H9 (cell line): ENCODE results near the gene CDH26. TPM values are rescaled to one million over a fixed set of nuclear protein-coding genes. Genes with fewer than 3 reads are reported as not detected.

Experiments used
- DNase-seq: peaks from one replicate; pipeline ENCODE4 v3.0.0-alpha.2; 2017
- H2AFZ ChIP-seq: one replicate; pipeline ENCODE4 v1.6.1; 2013; ENCODE audit warnings: mild to moderate bottlenecking, low read length, control low read depth, moderate library complexity
- H2AK5ac ChIP-seq: 2 replicates; pipeline ENCODE4 v1.6.1; 2013; ENCODE audit warnings: low read length, control low read depth, mixed read lengths; ENCODE audit not compliant: insufficient read length
- H2BK120ac ChIP-seq: one replicate; pipeline ENCODE4 v1.6.1; 2013; ENCODE audit warnings: low read depth, mild to moderate bottlenecking, low read length, control low read depth, inconsistent platforms; ENCODE audit not compliant: poor library complexity, severe bottlenecking
- H2BK12ac ChIP-seq: 2 replicates; pipeline ENCODE4 v1.6.1; 2013; ENCODE audit warnings: low read length, control low read depth, mixed read lengths, low read depth; ENCODE audit not compliant: insufficient read length
- H2BK15ac ChIP-seq: 2 replicates; pipeline ENCODE4 v1.6.1; 2013; ENCODE audit warnings: low read depth, low read length, control low read depth
- H2BK20ac ChIP-seq: one replicate; pipeline ENCODE4 v1.6.1; 2013; ENCODE audit warnings: low read depth, mild to moderate bottlenecking, low read length, control low read depth, inconsistent platforms; ENCODE audit not compliant: poor library complexity, severe bottlenecking
- H2BK5ac ChIP-seq: 2 replicates; pipeline ENCODE4 v1.6.1; 2013; ENCODE audit warnings: low read length, control low read depth, mixed read lengths; ENCODE audit not compliant: insufficient read length
- H3K14ac ChIP-seq: 2 replicates; pipeline ENCODE4 v1.6.1; 2013; ENCODE audit warnings: low read length, control low read depth; ENCODE audit not compliant: insufficient read depth
- H3K18ac ChIP-seq: 2 replicates; pipeline ENCODE4 v1.6.1; 2013; ENCODE audit warnings: low read depth, mild to moderate bottlenecking, mixed read lengths, low read length, control low read depth; ENCODE audit not compliant: insufficient read length
- H3K23ac ChIP-seq: 2 replicates; pipeline ENCODE4 v1.6.1; 2013; ENCODE audit warnings: low read length, control low read depth, mixed read lengths, low read depth; ENCODE audit not compliant: insufficient read length
- H3K23me2 ChIP-seq: 2 replicates; pipeline ENCODE4 v1.6.1; 2013; ENCODE audit warnings: low read depth, mild to moderate bottlenecking, mixed read lengths, low read length, control low read depth; ENCODE audit not compliant: insufficient read length, poor library complexity, severe bottlenecking
- H3K27ac ChIP-seq: 2 replicates; pipeline ENCODE4 v1.5.1; 2013; ENCODE audit warnings: low read length, control low read depth, mixed read lengths, low read depth; ENCODE audit not compliant: insufficient read length
- H3K27me3 ChIP-seq: 2 replicates; pipeline ENCODE4 v1.6.1; 2013; ENCODE audit warnings: low read length, control low read depth, inconsistent platforms; ENCODE audit not compliant: insufficient read depth
- H3K4ac ChIP-seq: 2 replicates; pipeline ENCODE4 v1.6.1; 2013; ENCODE audit warnings: low read depth, mild to moderate bottlenecking, control low read depth, inconsistent platforms, low read length, moderate library complexity
- H3K4me1 ChIP-seq: 2 replicates; pipeline ENCODE4 v1.6.1; 2013; ENCODE audit warnings: low read length, control low read depth, inconsistent platforms; ENCODE audit not compliant: insufficient read depth
- H3K4me2 ChIP-seq: 2 replicates; pipeline ENCODE4 v1.6.1; 2013; ENCODE audit warnings: low read length, control low read depth, mixed read lengths; ENCODE audit not compliant: insufficient read length, insufficient read depth
- H3K56ac ChIP-seq: 2 replicates; pipeline ENCODE4 v1.6.1; 2013; ENCODE audit warnings: low read depth, mild to moderate bottlenecking, mixed read lengths, low read length, control low read depth; ENCODE audit not compliant: insufficient read length
- H3K79me1 ChIP-seq: 2 replicates; pipeline ENCODE4 v1.6.1; 2013; ENCODE audit warnings: low read depth, mild to moderate bottlenecking, moderate library complexity, low read length, control low read depth, inconsistent platforms; ENCODE audit not compliant: insufficient read depth, poor library complexity, severe bottlenecking
- H3K79me2 ChIP-seq: 2 replicates; pipeline ENCODE4 v1.6.1; 2013; ENCODE audit warnings: low read length, control low read depth, inconsistent platforms; ENCODE audit not compliant: insufficient read depth
- H3K9ac ChIP-seq: 2 replicates; pipeline ENCODE4 v1.6.1; 2013; ENCODE audit warnings: low read length, control low read depth, mixed read lengths; ENCODE audit not compliant: insufficient read length; ENCODE audit errors: extremely low read depth
- H3K9me3 ChIP-seq: one replicate; pipeline ENCODE4 v1.6.1; 2013; ENCODE audit warnings: low read depth, low read length, inconsistent platforms; ENCODE audit not compliant: control insufficient read depth
- H3T11ph ChIP-seq: one replicate; pipeline ENCODE4 v1.6.1; 2013; ENCODE audit warnings: mild to moderate bottlenecking, low read length, control low read depth, inconsistent platforms
- H4K20me1 ChIP-seq: one replicate; pipeline ENCODE4 v1.6.1; 2013; ENCODE audit not compliant: control insufficient read depth, insufficient read length, insufficient read depth
- H4K5ac ChIP-seq: 2 replicates; pipeline ENCODE4 v1.6.1; 2013; ENCODE audit warnings: low read depth, mild to moderate bottlenecking, mixed read lengths, low read length, control low read depth; ENCODE audit not compliant: insufficient read length
- H4K8ac ChIP-seq: replicated peaks from 2 replicates; pipeline ENCODE4 v1.6.1; 2013; ENCODE audit warnings: low read length, control low read depth, mixed read lengths, low read depth; ENCODE audit not compliant: insufficient read length
- H4K91ac ChIP-seq: 2 replicates; pipeline ENCODE4 v1.6.1; 2013; ENCODE audit warnings: low read depth, mild to moderate bottlenecking, moderate library complexity, mixed read lengths, low read length, control low read depth; ENCODE audit not compliant: insufficient read length
- H3K27ac Mint-ChIP-seq, 3 experiments: 2 replicates in 2 of 3; 3 replicates in 1 of 3; pipeline ENCODE4 v1.8.0; 2020 to 2021; ENCODE audit warnings: mixed read lengths in 3 of 3, mild to moderate bottlenecking in 1 of 3, moderate library complexity in 1 of 3
- H3K27me3 Mint-ChIP-seq: 2 replicates; pipeline ENCODE4 v1.8.0; 2021; ENCODE audit warnings: low read depth, mild to moderate bottlenecking, moderate library complexity, mixed read lengths
- H3K36me3 Mint-ChIP-seq, 3 experiments: 2 replicates in 2 of 3; 3 replicates in 1 of 3; pipeline ENCODE4 v1.8.0; 2020 to 2021; ENCODE audit warnings: low read depth in 3 of 3, mixed read lengths in 3 of 3; ENCODE audit not compliant: insufficient read depth in 1 of 3
- H3K4me1 Mint-ChIP-seq, 2 experiments: 2 replicates each; pipeline ENCODE4 v1.8.0; 2020; ENCODE audit warnings: mixed read lengths in 2 of 2
- H3K4me3 Mint-ChIP-seq, 2 experiments: 2 replicates in 1 of 2; 3 replicates in 1 of 2; pipeline ENCODE4 v1.8.0; 2020 to 2021; ENCODE audit warnings: mild to moderate bottlenecking in 2 of 2, mixed read lengths in 2 of 2, moderate library complexity in 1 of 2
- H3K9me3 Mint-ChIP-seq, 2 experiments: 2 replicates in 1 of 2; 3 replicates in 1 of 2; pipeline ENCODE4 v1.8.0; 2020; ENCODE audit warnings: mild to moderate bottlenecking in 2 of 2, mixed read lengths in 2 of 2, moderate library complexity in 1 of 2
- WGBS: extraction: QIAGEN DNeasy Blood & Tissue Kit; methylation state at CpG from one replicate; pipeline ENCODE4 v1.1.7; 2013; ENCODE audit warnings: missing lambda C conversion rate, low lambda C conversion rate, mixed read lengths; ENCODE audit not compliant: insufficient read length; ENCODE audit errors: extremely low coverage; 5-methylcytosine and 5-hydroxymethylcytosine counted together
- total RNA-seq: library from RNA; stranded (reverse); gene quantifications from 2 replicates; pipeline ENCODE4 v1.2.1, GENCODE V29; 2021
- TF ChIP-seq, protein P1 (sequence below): fragments of 200-600 bp; sonication (generic); conservative IDR thresholded peaks from 3 replicates; pipeline ENCODE4 v1.8.0; 2021; ENCODE audit warnings: antibody characterized with exemption, mild to moderate bottlenecking

The CDH26 gene
- total RNA-seq, 1 experiment from 2014 or later, result 0.79 TPM

GRCh38 chr20:60063739-60064380 is 105.6 kb downstream of the CDH26 start:
- H3K9me3 Mint-ChIP-seq, result peaks cover 0 to 5% of the 10 kb centered on the region in 2 experiments; a peak in 2 of 5 replicates
- Histone ChIP-seq H2BK5ac (no peak overlapping the region), H4K5ac (no peak overlapping the region), H3K9me3 (no peaks in the 10 kb centered on the region), H3K23ac (no peak overlapping the region), H3K27me3 (no peaks in the 10 kb centered on the region; the same call in 1 of the 2 replicates), H2AK5ac (no peak overlapping the region), H3K14ac (no peak overlapping the region), H4K91ac (no peak overlapping the region), H3K4ac (no peak overlapping the region), H3T11ph (no peak overlapping the region), H3K4me2 (no peak overlapping the region), H2AFZ (no peak overlapping the region), H2BK15ac (no peak overlapping the region), H3K79me2 (no peaks in the 10 kb centered on the region), H3K18ac (no peak overlapping the region), H4K20me1 (no peaks in the 10 kb centered on the region), H4K8ac (no peak overlapping the region), H3K27ac (no peak overlapping the region), H2BK12ac (no peak overlapping the region), H3K56ac (no peak overlapping the region), H3K9ac (no peak overlapping the region), H3K23me2 (no peaks in the 10 kb centered on the region), H3K79me1 (no peaks in the 10 kb centered on the region), H2BK120ac (no peak overlapping the region), H2BK20ac (no peak overlapping the region), H3K4me1 (no peaks in the 10 kb centered on the region)
- TF ChIP-seq, protein P1, sequence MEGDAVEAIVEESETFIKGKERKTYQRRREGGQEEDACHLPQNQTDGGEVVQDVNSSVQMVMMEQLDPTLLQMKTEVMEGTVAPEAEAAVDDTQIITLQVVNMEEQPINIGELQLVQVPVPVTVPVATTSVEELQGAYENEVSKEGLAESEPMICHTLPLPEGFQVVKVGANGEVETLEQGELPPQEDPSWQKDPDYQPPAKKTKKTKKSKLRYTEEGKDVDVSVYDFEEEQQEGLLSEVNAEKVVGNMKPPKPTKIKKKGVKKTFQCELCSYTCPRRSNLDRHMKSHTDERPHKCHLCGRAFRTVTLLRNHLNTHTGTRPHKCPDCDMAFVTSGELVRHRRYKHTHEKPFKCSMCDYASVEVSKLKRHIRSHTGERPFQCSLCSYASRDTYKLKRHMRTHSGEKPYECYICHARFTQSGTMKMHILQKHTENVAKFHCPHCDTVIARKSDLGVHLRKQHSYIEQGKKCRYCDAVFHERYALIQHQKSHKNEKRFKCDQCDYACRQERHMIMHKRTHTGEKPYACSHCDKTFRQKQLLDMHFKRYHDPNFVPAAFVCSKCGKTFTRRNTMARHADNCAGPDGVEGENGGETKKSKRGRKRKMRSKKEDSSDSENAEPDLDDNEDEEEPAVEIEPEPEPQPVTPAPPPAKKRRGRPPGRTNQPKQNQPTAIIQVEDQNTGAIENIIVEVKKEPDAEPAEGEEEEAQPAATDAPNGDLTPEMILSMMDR, result no peak
- peak; percentile 3 for DNase-seq
- H3K27me3 Mint-ChIP-seq, result peaks cover 35% of the 10 kb centered on the region
- no peak overlapping the region; a peak in 1 of 7 replicates for H3K27ac Mint-ChIP-seq
- no peaks in the 10 kb centered on the region for H3K36me3 Mint-ChIP-seq
- H3K4me3 Mint-ChIP-seq, result no peak overlapping the region
- WGBS, result no CpG with 5 or more reads among the region's 3 CpGs
- peaks cover 2% of the 10 kb centered on the region in 2 experiments; a peak in 3 of 4 replicates for H3K4me1 Mint-ChIP-seq

Other genes starting within 250 kb of the CDH26 start
- 0.70 and 0.94 TPM in 2 replicates for gene SYCP2, start 24.8 kb upstream of the CDH26 start, total RNA-seq
- gene PPP1R3D, start 18.1 kb upstream of the CDH26 start, total RNA-seq, result 3.1 and 3.2 TPM in 2 replicates
- gene FAM217B, start 18.0 kb upstream of the CDH26 start, total RNA-seq, result 22.8 and 24.5 TPM in 2 replicates